Trophoblast cell (in vitro differentiated cells and primary cell): Measurements from ENCODE around the gene NHLRC1.

Source experiments
- DNase-seq, 2 donors: peaks; one replicate each; pipeline ENCODE4 v3.0.0-alpha.2; 2016
- H2AFZ ChIP-seq: 2 replicates; pipeline ENCODE4 v1.6.1; 2013; ENCODE audit warnings: low read length, moderate library complexity, mild to moderate bottlenecking; ENCODE audit not compliant: insufficient read depth, poor library complexity
- H2AK5ac ChIP-seq: 2 replicates; pipeline ENCODE4 v1.6.1; 2013; ENCODE audit warnings: mild to moderate bottlenecking, low read length
- H2BK120ac ChIP-seq: 2 replicates; pipeline ENCODE4 v1.6.1; 2013; ENCODE audit warnings: low read length, mild to moderate bottlenecking, moderate library complexity; ENCODE audit not compliant: insufficient read depth, poor library complexity
- H2BK12ac ChIP-seq: 2 replicates; pipeline ENCODE4 v1.6.1; 2013; ENCODE audit warnings: mild to moderate bottlenecking, low read length, moderate library complexity
- H2BK5ac ChIP-seq: 2 replicates; pipeline ENCODE4 v1.6.1; 2013; ENCODE audit warnings: low read length, low read depth, moderate library complexity, mild to moderate bottlenecking; ENCODE audit not compliant: poor library complexity
- H3K14ac ChIP-seq: 2 replicates; pipeline ENCODE4 v1.6.1; 2013; ENCODE audit warnings: mild to moderate bottlenecking, low read length
- H3K18ac ChIP-seq: 2 replicates; pipeline ENCODE4 v1.6.1; 2013; ENCODE audit warnings: mild to moderate bottlenecking, low read length
- H3K23ac ChIP-seq: 2 replicates; pipeline ENCODE4 v1.6.1; 2013; ENCODE audit warnings: low read length
- H3K27ac ChIP-seq: 2 replicates; pipeline ENCODE4 v1.5.1; 2013; ENCODE audit warnings: low read depth, mild to moderate bottlenecking, inconsistent platforms, low read length, moderate library complexity
- H3K27me3 ChIP-seq: 2 replicates; pipeline ENCODE4 v1.6.1; 2013; ENCODE audit warnings: inconsistent platforms, mild to moderate bottlenecking, low read length, moderate library complexity; ENCODE audit not compliant: insufficient read depth
- H3K36me3 ChIP-seq, 2 experiments: 1 replicate in 1 of 2; 2 replicates in 1 of 2; pipeline ENCODE4 v1.6.1; 2013; ENCODE audit warnings: low read length in 2 of 2, mild to moderate bottlenecking in 2 of 2, moderate library complexity in 1 of 2; ENCODE audit not compliant: insufficient read depth in 2 of 2, control insufficient read depth in 1 of 2
- H3K4ac ChIP-seq: 2 replicates; pipeline ENCODE4 v1.6.1; 2013; ENCODE audit warnings: low read depth, mild to moderate bottlenecking, low read length, moderate library complexity
- H3K4me1 ChIP-seq, 2 experiments: 1 replicate in 1 of 2; 2 replicates in 1 of 2; pipeline ENCODE4 v1.6.1; 2013; ENCODE audit warnings: low read length in 2 of 2, mild to moderate bottlenecking in 2 of 2, moderate library complexity in 1 of 2; ENCODE audit not compliant: insufficient read depth in 2 of 2, control insufficient read depth in 1 of 2
- H3K4me2 ChIP-seq: 2 replicates; pipeline ENCODE4 v1.6.1; 2013; ENCODE audit warnings: inconsistent platforms, mild to moderate bottlenecking, low read length, moderate library complexity
- H3K4me3 ChIP-seq: 2 replicates; pipeline ENCODE4 v1.5.1; 2013; ENCODE audit warnings: mild to moderate bottlenecking, low read depth, low read length, inconsistent platforms
- H3K79me1 ChIP-seq: one replicate; pipeline ENCODE4 v1.6.1; 2013; ENCODE audit warnings: low read length
- H3K79me2 ChIP-seq: 2 replicates; pipeline ENCODE4 v1.6.1; 2013; ENCODE audit warnings: low read length, mild to moderate bottlenecking; ENCODE audit not compliant: control insufficient read depth, insufficient read depth, poor library complexity
- H3K9ac ChIP-seq: 2 replicates; pipeline ENCODE4 v1.6.1; 2013; ENCODE audit warnings: mild to moderate bottlenecking, low read length
- H3K9me3 ChIP-seq: 2 replicates; pipeline ENCODE4 v1.6.1; 2013; ENCODE audit warnings: low read depth, mild to moderate bottlenecking, control low read depth, inconsistent platforms, low read length; ENCODE audit not compliant: insufficient read depth
- H4K12ac ChIP-seq: 2 replicates; pipeline ENCODE4 v1.6.1; 2013; ENCODE audit warnings: low read depth, mild to moderate bottlenecking, low read length, moderate library complexity
- H4K8ac ChIP-seq: 2 replicates; pipeline ENCODE4 v1.6.1; 2013; ENCODE audit warnings: low read depth, mild to moderate bottlenecking, low read length, moderate library complexity
- H4K91ac ChIP-seq: one replicate; pipeline ENCODE4 v1.6.1; 2013; ENCODE audit warnings: low read depth, mild to moderate bottlenecking, low read length, moderate library complexity
- WGBS: extraction: QIAGEN DNeasy Blood & Tissue Kit; methylation state at CpG from one replicate; pipeline ENCODE4 v1.1.7; 2013; ENCODE audit warnings: missing lambda C conversion rate; ENCODE audit not compliant: insufficient read length, insufficient coverage; ENCODE audit errors: extremely low coverage; 5-methylcytosine and 5-hydroxymethylcytosine counted together

The NHLRC1 gene

DNA sequence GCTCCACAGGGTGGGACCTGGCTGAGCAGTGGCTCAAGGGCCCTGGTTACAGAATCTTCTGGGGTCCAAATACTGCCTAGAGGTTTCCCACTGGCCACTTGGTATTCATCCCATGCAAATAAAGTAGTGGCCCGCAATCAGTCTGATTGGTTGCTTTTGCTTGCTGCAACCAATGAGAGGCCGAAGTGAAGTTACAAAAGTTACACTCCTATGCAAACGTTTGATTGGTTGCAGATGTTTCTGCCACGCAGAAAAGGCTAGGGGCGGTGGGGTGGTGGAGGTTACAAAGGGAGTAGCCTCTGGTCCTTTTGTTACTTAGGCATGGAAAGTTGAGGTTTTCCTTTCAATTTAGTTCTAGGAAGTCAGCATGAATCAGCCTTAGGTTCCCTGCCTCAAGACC lies 3.6 kb upstream of the NHLRC1 start:
- Histone ChIP-seq H3K9ac (no peak overlapping the region), H3K4ac (no peak overlapping the region), H2AFZ (no peak overlapping the region), H3K4me2 (no peak overlapping the region), H3K79me2 (no peaks in the 10 kb centered on the region), H3K79me1 (peaks cover 3% of the 10 kb centered on the region), H4K12ac (no peak overlapping the region), H3K18ac (no peak overlapping the region), H4K8ac (no peak overlapping the region), H3K23ac (no peak overlapping the region), H2BK12ac (no peak overlapping the region), H3K27me3 (no peaks in the 10 kb centered on the region), H2BK5ac (no peak overlapping the region), H3K4me3 (no peak overlapping the region), H4K91ac (no peak overlapping the region), H3K4me1 (peaks cover 5 to 6% of the 10 kb centered on the region in 2 experiments), H3K36me3 (peaks cover 0 to 1% of the 10 kb centered on the region in 2 experiments), H2BK120ac (no peak overlapping the region), H3K27ac (no peak overlapping the region), H3K9me3 (no peaks in the 10 kb centered on the region), H3K14ac (no peak overlapping the region), H2AK5ac (no peak overlapping the region)
- no CpG with 5 or more reads among the region's 5 CpGs for WGBS
- DNase-seq, result no peak

DNA sequence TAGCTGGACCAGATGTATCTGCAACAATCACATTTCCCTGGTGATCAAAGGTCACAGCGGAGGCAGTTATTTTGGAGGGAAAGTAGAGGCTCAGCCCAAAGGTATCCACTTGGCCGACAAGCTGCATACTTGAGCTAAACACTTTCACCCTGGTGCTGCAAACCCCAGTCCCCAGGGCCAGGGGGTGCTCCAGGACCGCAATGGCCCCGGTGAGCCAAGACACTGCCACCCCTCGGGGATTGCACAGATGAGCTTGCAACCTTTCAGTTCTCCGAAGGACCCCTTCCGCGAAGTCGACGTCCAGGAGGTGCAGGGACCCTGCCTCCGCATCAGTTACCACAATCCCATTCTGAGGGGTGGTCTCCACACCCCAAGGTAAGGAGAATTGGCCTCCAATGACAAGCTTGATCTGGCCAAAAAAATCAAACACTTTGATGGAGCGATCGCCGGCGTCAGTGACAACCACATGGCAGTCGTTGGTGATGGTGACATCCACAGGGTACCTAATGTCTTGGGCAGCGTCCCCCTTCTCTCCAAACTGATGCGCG lies 823 bp downstream of the NHLRC1 start:
- Histone ChIP-seq H2BK120ac (no peak overlapping the region), H3K18ac (no peak overlapping the region), H3K14ac (no peak overlapping the region), H4K91ac (no peak overlapping the region), H2BK5ac (no peak overlapping the region), H3K4me2 (no peak overlapping the region), H3K9ac (no peak overlapping the region), H3K79me2 (no peaks in the 10 kb centered on the region), H2BK12ac (no peak overlapping the region), H3K27me3 (no peaks in the 10 kb centered on the region), H3K4me3 (peak overlapping the region; percentile 62), H3K36me3 (no peaks in the 10 kb centered on the region), H3K23ac (no peak overlapping the region), H2AK5ac (no peak overlapping the region), H4K12ac (no peak overlapping the region), H3K27ac (no peak overlapping the region), H2AFZ (no peak overlapping the region), H3K4me1 (peaks cover 5 to 6% of the 10 kb centered on the region in 2 experiments), H3K9me3 (no peaks in the 10 kb centered on the region), H4K8ac (no peak overlapping the region), H3K79me1 (peaks cover 3% of the 10 kb centered on the region), H3K4ac (no peak overlapping the region)
- DNase-seq, result no peak
- no CpG with 5 or more reads among the region's 19 CpGs for WGBS

- Histone ChIP-seq H3K79me1 (peaks cover 3% of the 10 kb centered on the region), H3K4ac (no peak overlapping the region), H3K4me3 (peak overlapping the region; percentile 43), H3K23ac (no peak overlapping the region), H3K36me3 (no peaks in the 10 kb centered on the region), H3K9me3 (no peaks in the 10 kb centered on the region), H2BK120ac (no peak overlapping the region), H3K9ac (no peak overlapping the region), H3K27me3 (no peaks in the 10 kb centered on the region), H3K4me1 (peaks cover 5 to 6% of the 10 kb centered on the region in 2 experiments), H2AFZ (no peak overlapping the region), H3K4me2 (no peak overlapping the region), H3K18ac (no peak overlapping the region), H3K14ac (no peak overlapping the region), H3K79me2 (no peaks in the 10 kb centered on the region), H2AK5ac (no peak overlapping the region), H4K8ac (no peak overlapping the region), H2BK5ac (no peak overlapping the region), H2BK12ac (no peak overlapping the region), H4K91ac (no peak overlapping the region), H3K27ac (no peak overlapping the region), H4K12ac (no peak overlapping the region)
- peak; percentile 66 to 77 for DNase-seq
- no CpG with 5 or more reads among the region's 5 CpGs for WGBS
These were observed 3.2 kb downstream of the NHLRC1 start for GRCh38 chr6:18119236-18119635.

GRCh38 chr6:18118330-18118729 lies 4.1 kb downstream of the NHLRC1 start:
- Histone ChIP-seq H3K4ac (no peak overlapping the region), H2BK120ac (no peak overlapping the region), H3K4me1 (peaks cover 5 to 6% of the 10 kb centered on the region in 2 experiments), H3K79me1 (peaks cover 3% of the 10 kb centered on the region), H3K79me2 (no peaks in the 10 kb centered on the region), H4K91ac (no peak overlapping the region), H3K27ac (no peak overlapping the region), H3K18ac (no peak overlapping the region), H4K12ac (no peak overlapping the region), H2BK5ac (no peak overlapping the region), H2BK12ac (no peak overlapping the region), H2AFZ (no peak overlapping the region), H2AK5ac (no peak overlapping the region), H3K9ac (no peak overlapping the region), H3K36me3 (no peaks in the 10 kb centered on the region), H4K8ac (no peak overlapping the region), H3K27me3 (no peaks in the 10 kb centered on the region), H3K14ac (no peak overlapping the region), H3K4me2 (no peak overlapping the region), H3K23ac (no peak overlapping the region), H3K9me3 (no peaks in the 10 kb centered on the region), H3K4me3 (no peak overlapping the region)
- DNase-seq, result no peak
- no CpG with 5 or more reads among the region's 3 CpGs for WGBS
